ENCODE measurements around the gene NUDT16L1. TPM values are rescaled to one million over a fixed set of nuclear protein-coding genes. Genes with fewer than 3 reads are reported as not detected.
A peak's percentile ranks its signal among the peaks of the same experiment; 100 is the strongest.

Gene NUDT16L1
- total and polyA plus RNA-seq, 2 of the 13 experiments (the other 11 are each of a cell fraction or from before 2014, with no cell fraction given): 28.0 to 40.5 TPM

DNA sequence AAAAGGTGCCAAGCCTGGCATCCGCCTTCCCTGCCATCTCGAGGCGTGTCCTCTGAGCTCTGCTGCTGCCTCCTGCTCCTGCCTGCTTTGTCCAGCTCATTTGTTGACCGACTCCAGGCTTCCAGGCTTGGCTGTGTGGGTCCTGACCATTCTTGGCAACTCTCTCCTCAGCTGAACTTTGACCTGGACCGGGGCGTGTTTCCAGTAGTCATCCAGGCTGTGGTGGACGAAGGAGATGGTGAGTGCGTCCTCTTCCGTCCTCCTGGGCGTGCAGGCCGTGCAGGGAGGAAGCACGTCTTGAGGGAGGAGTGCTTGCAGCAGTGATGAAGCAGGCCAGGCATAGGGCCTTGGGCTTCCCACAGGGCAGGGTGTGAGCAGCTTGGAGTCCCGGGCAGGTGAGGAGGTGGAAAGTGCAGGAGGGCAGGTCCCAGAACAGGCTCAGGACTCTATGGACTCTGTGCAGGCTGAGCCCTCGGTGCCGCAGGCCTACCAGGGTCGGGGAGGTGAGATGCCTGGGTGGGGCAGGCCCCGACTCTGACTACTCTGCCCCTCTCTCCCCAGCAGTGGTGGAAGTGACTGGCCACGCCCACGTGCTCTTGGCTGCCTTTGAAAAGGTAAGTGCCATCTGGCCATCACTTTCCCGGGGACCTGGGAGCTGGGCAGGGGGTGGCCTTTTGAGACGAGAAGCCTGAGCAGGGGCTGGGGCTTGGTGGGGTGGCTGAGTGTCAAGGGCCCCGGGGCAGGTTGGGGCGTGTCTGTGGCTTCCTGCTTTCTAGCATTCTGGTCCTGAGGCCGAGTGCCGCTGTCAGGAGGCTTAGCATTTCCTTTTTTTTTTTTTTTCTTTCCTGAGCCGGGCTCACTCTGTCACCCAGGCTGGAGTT is 28.6 kb upstream of the NUDT16L1 start (continued):
- peak; percentile 65; the same call in 1 of the 2 replicates for TF ChIP-seq FOXO1 (CRISPR knock-in tag; IDR thresholded peaks at IDR 0.05)
- TF ChIP-seq NR2C2 (CRISPR knock-in tag; IDR thresholded peaks at IDR 0.05; ENCODE audit: borderline replicate concordance): peak; percentile 94
- TF ChIP-seq ZMYM4 (CRISPR knock-in tag; IDR thresholded peaks at IDR 0.05): 0 out of 2 replicates have a peak, but pooled peaks have one; percentile 50
- TF ChIP-seq ZEB1 (IDR thresholded peaks at IDR 0.05; ENCODE audit: insufficient replicate concordance, low read depth): peak; percentile 9
- TF ChIP-seq ZNF782 (CRISPR knock-in tag; IDR thresholded peaks at IDR 0.05; ENCODE audit: borderline replicate concordance): no peak
- TF ChIP-seq POLR2G (IDR thresholded peaks at IDR 0.05; ENCODE audit: low read depth, low read length): peak; percentile 40
- TF ChIP-seq THAP11 (CRISPR knock-in tag; IDR thresholded peaks at IDR 0.05): no peak
- TF ChIP-seq YEATS2 (CRISPR knock-in tag; IDR thresholded peaks at IDR 0.05; ENCODE audit: borderline replicate concordance): no peak
- no peak for TF ChIP-seq PCBP2 (optimal IDR thresholded peaks at IDR 0.05; ENCODE audit: low read depth, low read length, poor library complexity, severe bottlenecking)
- no peak for TF ChIP-seq HHEX (CRISPR knock-in tag; IDR thresholded peaks at IDR 0.05)
- TF ChIP-seq, protein P1, sequence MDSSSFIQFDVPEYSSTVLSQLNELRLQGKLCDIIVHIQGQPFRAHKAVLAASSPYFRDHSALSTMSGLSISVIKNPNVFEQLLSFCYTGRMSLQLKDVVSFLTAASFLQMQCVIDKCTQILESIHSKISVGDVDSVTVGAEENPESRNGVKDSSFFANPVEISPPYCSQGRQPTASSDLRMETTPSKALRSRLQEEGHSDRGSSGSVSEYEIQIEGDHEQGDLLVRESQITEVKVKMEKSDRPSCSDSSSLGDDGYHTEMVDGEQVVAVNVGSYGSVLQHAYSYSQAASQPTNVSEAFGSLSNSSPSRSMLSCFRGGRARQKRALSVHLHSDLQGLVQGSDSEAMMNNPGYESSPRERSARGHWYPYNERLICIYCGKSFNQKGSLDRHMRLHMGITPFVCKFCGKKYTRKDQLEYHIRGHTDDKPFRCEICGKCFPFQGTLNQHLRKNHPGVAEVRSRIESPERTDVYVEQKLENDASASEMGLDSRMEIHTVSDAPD (CRISPR knock-in tag; IDR thresholded peaks at IDR 0.05): 0 out of 2 replicates have a peak, but pooled peaks have one; percentile 44
- peak; percentile 16 for TF ChIP-seq AGO1 (IDR thresholded peaks at IDR 0.05; ENCODE audit: low read depth, low read length, poor library complexity, severe bottlenecking)
- no peak for TF ChIP-seq CHCHD3 (CRISPR knock-in tag; IDR thresholded peaks at IDR 0.05)
- 0 out of 2 replicates have a peak, but pooled peaks have one; percentile 1 for TF ChIP-seq ZSCAN9 (CRISPR knock-in tag; IDR thresholded peaks at IDR 0.05; ENCODE audit: borderline replicate concordance)
- TF ChIP-seq SMARCE1 (IDR thresholded peaks at IDR 0.05; ENCODE audit: borderline replicate concordance): no peak
- TF ChIP-seq ZNF674 (CRISPR knock-in tag; IDR thresholded peaks at IDR 0.05; ENCODE audit: low read depth): 0 out of 2 replicates have a peak, but pooled peaks have one; percentile 11
- TF ChIP-seq MTA1 (CRISPR knock-in tag; IDR thresholded peaks at IDR 0.05; ENCODE audit: borderline replicate concordance): 0 out of 2 replicates have a peak, but pooled peaks have one; percentile 32
- TF ChIP-seq AGO2 (optimal IDR thresholded peaks at IDR 0.05; ENCODE audit: low read depth, low read length): peak; percentile 19
- no peak for TF ChIP-seq ZNF329 (CRISPR knock-in tag; IDR thresholded peaks at IDR 0.05; ENCODE audit: low read depth)
- no peak; the same call in 1 of the 2 replicates for TF ChIP-seq ZNF619 (CRISPR knock-in tag; IDR thresholded peaks at IDR 0.05)
- TF ChIP-seq, protein P2, sequence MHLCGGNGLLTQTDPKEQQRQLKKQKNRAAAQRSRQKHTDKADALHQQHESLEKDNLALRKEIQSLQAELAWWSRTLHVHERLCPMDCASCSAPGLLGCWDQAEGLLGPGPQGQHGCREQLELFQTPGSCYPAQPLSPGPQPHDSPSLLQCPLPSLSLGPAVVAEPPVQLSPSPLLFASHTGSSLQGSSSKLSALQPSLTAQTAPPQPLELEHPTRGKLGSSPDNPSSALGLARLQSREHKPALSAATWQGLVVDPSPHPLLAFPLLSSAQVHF (CRISPR knock-in tag; IDR thresholded peaks at IDR 0.05): no peak; the same call in 1 of the 2 replicates
- TF ChIP-seq ZNF652 (CRISPR knock-in tag; IDR thresholded peaks at IDR 0.05; ENCODE audit: borderline replicate concordance, low read depth): no peak
- TF ChIP-seq HNRNPH1 (optimal IDR thresholded peaks at IDR 0.05; ENCODE audit: low read depth, low read length): no peak
- TF ChIP-seq ZNF75D (CRISPR knock-in tag; IDR thresholded peaks at IDR 0.05; ENCODE audit: borderline replicate concordance): no peak
- TF ChIP-seq, protein P3, sequence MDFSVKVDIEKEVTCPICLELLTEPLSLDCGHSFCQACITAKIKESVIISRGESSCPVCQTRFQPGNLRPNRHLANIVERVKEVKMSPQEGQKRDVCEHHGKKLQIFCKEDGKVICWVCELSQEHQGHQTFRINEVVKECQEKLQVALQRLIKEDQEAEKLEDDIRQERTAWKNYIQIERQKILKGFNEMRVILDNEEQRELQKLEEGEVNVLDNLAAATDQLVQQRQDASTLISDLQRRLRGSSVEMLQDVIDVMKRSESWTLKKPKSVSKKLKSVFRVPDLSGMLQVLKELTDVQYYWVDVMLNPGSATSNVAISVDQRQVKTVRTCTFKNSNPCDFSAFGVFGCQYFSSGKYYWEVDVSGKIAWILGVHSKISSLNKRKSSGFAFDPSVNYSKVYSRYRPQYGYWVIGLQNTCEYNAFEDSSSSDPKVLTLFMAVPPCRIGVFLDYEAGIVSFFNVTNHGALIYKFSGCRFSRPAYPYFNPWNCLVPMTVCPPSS (IDR thresholded peaks at IDR 0.05): no peak
- TF ChIP-seq, protein P4, sequence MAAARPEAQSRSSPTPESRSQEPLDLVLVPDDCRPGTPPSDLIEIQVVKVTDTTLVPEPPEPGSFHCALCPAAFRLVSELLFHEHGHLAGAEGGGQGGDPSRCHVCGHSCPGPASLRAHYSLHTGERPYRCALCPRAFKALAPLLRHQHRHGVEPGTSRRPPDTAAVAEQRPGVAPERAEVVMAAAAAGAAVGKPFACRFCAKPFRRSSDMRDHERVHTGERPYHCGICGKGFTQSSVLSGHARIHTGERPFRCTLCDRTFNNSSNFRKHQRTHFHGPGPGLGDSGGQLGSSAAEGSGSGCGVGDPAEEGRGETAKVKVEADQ (CRISPR knock-in tag; IDR thresholded peaks at IDR 0.05; ENCODE audit: borderline replicate concordance): no peak

Measured in HepG2 (cell line).